Aorta (tissue), 5 donors: ENCODE results near the gene TP53I3. TPM values are rescaled to one million over a fixed set of nuclear protein-coding genes. Genes with fewer than 3 reads are reported as not detected.
"Not testable (repeated sequence)": the region's sequence is repeated elsewhere in the genome, so short reads cannot be mapped to it uniquely, and the experiment has no call there.

Source experiments
- ATAC-seq: fragments of 200-7000 bp; cut with Tn5 transposase; one replicate; pipeline ENCODE4 v1.9.1; 2022; ENCODE audit warnings: moderate library complexity; ENCODE audit not compliant: low FRiP score
- DNase-seq, 2 donors: peaks; one replicate each; pipeline ENCODE4 v3.0.0-alpha.2; 2020
- H3K27ac ChIP-seq, 2 donors: one replicate each; pipeline ENCODE4 v1.5.1; 2013; ENCODE audit warnings: low read length in 2 of 2, mild to moderate bottlenecking in 2 of 2, moderate library complexity in 2 of 2, control low read depth in 1 of 2, inconsistent platforms in 1 of 2, low read depth in 1 of 2
- H3K27me3 ChIP-seq, 2 donors: one replicate each; pipeline ENCODE4 v1.6.1; 2013; ENCODE audit warnings: control low read depth in 1 of 2, low read length in 1 of 2, mild to moderate bottlenecking in 1 of 2, moderate library complexity in 1 of 2; ENCODE audit not compliant: insufficient read depth in 2 of 2, control insufficient read depth in 1 of 2
- H3K36me3 ChIP-seq, 2 donors: one replicate each; pipeline ENCODE4 v1.6.1; 2013; ENCODE audit warnings: control low read depth in 1 of 2, low read length in 1 of 2, mild to moderate bottlenecking in 1 of 2; ENCODE audit not compliant: insufficient read depth in 2 of 2, control insufficient read depth in 1 of 2
- H3K4me1 ChIP-seq, 2 donors: one replicate each; pipeline ENCODE4 v1.6.1; 2013; ENCODE audit warnings: low read length in 2 of 2, control low read depth in 1 of 2, mild to moderate bottlenecking in 1 of 2, moderate library complexity in 1 of 2; ENCODE audit not compliant: insufficient read depth in 2 of 2, control insufficient read depth in 1 of 2
- H3K4me3 ChIP-seq, 2 donors: one replicate each; pipeline ENCODE4 v1.5.1; 2013; ENCODE audit warnings: low read length in 2 of 2, control low read depth in 1 of 2, mild to moderate bottlenecking in 1 of 2
- H3K9me3 ChIP-seq: one replicate; pipeline ENCODE4 v1.6.1; 2013; ENCODE audit warnings: mild to moderate bottlenecking, low read length; ENCODE audit not compliant: control insufficient read depth
- WGBS, 2 donors: extraction: QIAGEN DNeasy Blood & Tissue Kit; methylation state at CpG; one replicate each; pipeline ENCODE4 v1.1.7; 2013; 5-methylcytosine and 5-hydroxymethylcytosine counted together
- intact Hi-C, 2 donors: fragments of 100-400 bp; cut with DNase I; formaldehyde crosslinking; loops; one replicate each; pipeline versions ENCODE4 v1.14.2 to v1.15.0; 2022
- polyA plus RNA-seq, 2 donors: library from polyadenylated mRNA; stranded (reverse); fragments of 200-250 nt; gene quantifications; one replicate each; pipeline ENCODE4 v1.2.3, GENCODE V29; 2013
- total RNA-seq, 2 donors: library from RNA; stranded (reverse); fragmentation: NEBNext Ultra II Directional; extraction: Animal tissue kit (Norgen Biotek cat#: 25700); gene quantifications; one replicate each; pipeline ENCODE4 v1.2.1, GENCODE V29; 2021
- donor health status: healthy with polysubstance abuse.
- donor health status: Bipolar disorder and iron deficiency.
- donor health status: DM: no; HTN: no; CAD: no.
- donor health status: DM: no; HTN: no; CAD: no.
- donor health status: DM: yes; HTN: yes; CAD: no.

TP53I3 gene
- total and polyA plus RNA-seq, 4 donors = 7.3 to 35.5 (median 25.6) TPM

- DNase-seq (no peak), ATAC-seq (no peak)
- H3K27ac ChIP-seq = no peak overlapping the region
- H3K4me3 ChIP-seq = no peak overlapping the region
- H3K27me3 ChIP-seq = no peaks in the 10 kb centered on the region
- intact Hi-C loops = no loop called here
- no peaks in the 10 kb centered on the region for H3K4me1 ChIP-seq
- no peaks in the 10 kb centered on the region for H3K9me3 ChIP-seq
- 11% methylated on average over 5 of the region's 5 CpGs for WGBS, 2 donors
- H3K36me3 ChIP-seq = no peaks in the 10 kb centered on the region
Measured at GRCh38 chr2:24121066-24121465, 36.4 kb upstream of the TP53I3 start.

GRCh38 chr2:24117902-24118301 is 33.3 kb upstream of the TP53I3 start:
- DNase-seq (no peak), ATAC-seq (no peak)
- H3K9me3 ChIP-seq = peaks cover 1% of the 10 kb centered on the region
- WGBS, 2 donors = 65 to 78% methylated on average over 1 of the region's 1 CpG
- H3K36me3 ChIP-seq = peaks cover 0 to 2% of the 10 kb centered on the region in 2 donors
- no peak overlapping the region for H3K4me3 ChIP-seq
- H3K4me1 ChIP-seq = no peaks in the 10 kb centered on the region
- no peak overlapping the region for H3K27ac ChIP-seq
- intact Hi-C loops = no loop called here
- H3K27me3 ChIP-seq = no peaks in the 10 kb centered on the region

GRCh38 chr2:24115057-24115456 is 30.4 kb upstream of the TP53I3 start:
- 48 to 49% methylated on average over 2 of the region's 2 CpGs for WGBS, 2 donors

GRCh38 chr2:24111407-24111901 is 26.8 kb upstream of the TP53I3 start:
- H3K9me3 ChIP-seq = peaks cover 1% of the 10 kb centered on the region
- ATAC-seq (no peak), DNase-seq (no peak)
- H3K27me3 ChIP-seq = no peaks in the 10 kb centered on the region
- H3K36me3 ChIP-seq = peaks cover 0 to 2% of the 10 kb centered on the region in 2 donors
- H3K27ac ChIP-seq = no peak overlapping the region
- no peak overlapping the region for H3K4me3 ChIP-seq
- 28 to 32% methylated on average over 2 of the region's 2 CpGs for WGBS, 2 donors
- no peaks in the 10 kb centered on the region for H3K4me1 ChIP-seq
- intact Hi-C loops = no loop called here

More at GRCh38 chr2:24115057-24115456, 30.4 kb upstream of the TP53I3 start:
- Histone ChIP-seq H3K9me3 (peaks cover 1% of the 10 kb centered on the region), H3K27ac (no peak overlapping the region), H3K27me3 (no peaks in the 10 kb centered on the region), H3K4me3 (no peak overlapping the region), H3K36me3 (peaks cover 0 to 2% of the 10 kb centered on the region in 2 donors), H3K4me1 (no peaks in the 10 kb centered on the region)
- intact Hi-C loops = no loop called here
- DNase-seq = no peak
- ATAC-seq = no peak

- ATAC-seq (no peak), DNase-seq (no peak)
- Histone ChIP-seq H3K27me3 (no peaks in the 10 kb centered on the region), H3K4me3 (no peak overlapping the region), H3K9me3 (peaks cover 1% of the 10 kb centered on the region), H3K27ac (no peak overlapping the region), H3K36me3 (peaks cover 0 to 2% of the 10 kb centered on the region in 2 donors), H3K4me1 (no peaks in the 10 kb centered on the region)
- 78 to 80% methylated on average over 7 of the region's 7 CpGs for WGBS, 2 donors
- intact Hi-C loops = no loop called here
Measured at GRCh38 chr2:24110660-24111303, 26.1 kb upstream of the TP53I3 start.

- H3K9me3 ChIP-seq, H3K4me3 ChIP-seq, ATAC-seq, H3K27me3 ChIP-seq, intact Hi-C loops, H3K4me1 ChIP-seq, H3K36me3 ChIP-seq, H3K27ac ChIP-seq, DNase-seq: not testable (repeated sequence)
- 97% methylated on average over 1 of the region's 1 CpG for WGBS, 2 donors
Measured at GRCh38 chr2:24109431-24109830, 24.8 kb upstream of the TP53I3 start.

GRCh38 chr2:24107336-24107735 is 22.7 kb upstream of the TP53I3 start:
- H3K4me1 ChIP-seq = no peaks in the 10 kb centered on the region
- H3K27ac ChIP-seq = no peak overlapping the region
- no peak for ATAC-seq
- H3K36me3 ChIP-seq = no peaks in the 10 kb centered on the region
- intact Hi-C loops = no loop called here
- no peak overlapping the region for H3K4me3 ChIP-seq
- 58 to 94% methylated on average over 1 of the region's 1 CpG for WGBS, 2 donors
- no peak for DNase-seq
- no peaks in the 10 kb centered on the region for H3K9me3 ChIP-seq
- H3K27me3 ChIP-seq = no peaks in the 10 kb centered on the region

- Histone ChIP-seq H3K4me3 (no peak overlapping the region), H3K36me3 (no peaks in the 10 kb centered on the region), H3K27ac (no peak overlapping the region), H3K27me3 (no peaks in the 10 kb centered on the region), H3K9me3 (no peaks in the 10 kb centered on the region), H3K4me1 (no peaks in the 10 kb centered on the region)
- intact Hi-C loops = no loop called here
- DNase-seq (no peak), ATAC-seq (no peak)
Measured at GRCh38 chr2:24106786-24107185, 22.2 kb upstream of the TP53I3 start.

- H3K27ac ChIP-seq = no peak overlapping the region
- intact Hi-C loops = no loop called here
- no peaks in the 10 kb centered on the region for H3K27me3 ChIP-seq
- H3K4me3 ChIP-seq = no peak overlapping the region
- no peaks in the 10 kb centered on the region for H3K9me3 ChIP-seq
- no peaks in the 10 kb centered on the region for H3K4me1 ChIP-seq
- ATAC-seq = no peak
- no peaks in the 10 kb centered on the region for H3K36me3 ChIP-seq
- DNase-seq = no peak
- WGBS, 2 donors = 25 to 50% methylated on average over 2 of the region's 2 CpGs
Measured at GRCh38 chr2:24105816-24106215, 21.2 kb upstream of the TP53I3 start.
